Measurements from ENCODE around the gene EIF2D.

The EIF2D gene

GRCh38 chr1:206551296-206551985, 60.8 kb downstream of the EIF2D start:
- no peak for DNase-seq (ENCODE audit: low read depth)
- no peak overlapping the region for H3K4me3 ChIP-seq (ENCODE audit: low read depth, low read length)
- in situ Hi-C loops (cut with HindIII; ENCODE audit: low sequenced_read_pairs), result no loop called here
- TF ChIP-seq, protein P1, sequence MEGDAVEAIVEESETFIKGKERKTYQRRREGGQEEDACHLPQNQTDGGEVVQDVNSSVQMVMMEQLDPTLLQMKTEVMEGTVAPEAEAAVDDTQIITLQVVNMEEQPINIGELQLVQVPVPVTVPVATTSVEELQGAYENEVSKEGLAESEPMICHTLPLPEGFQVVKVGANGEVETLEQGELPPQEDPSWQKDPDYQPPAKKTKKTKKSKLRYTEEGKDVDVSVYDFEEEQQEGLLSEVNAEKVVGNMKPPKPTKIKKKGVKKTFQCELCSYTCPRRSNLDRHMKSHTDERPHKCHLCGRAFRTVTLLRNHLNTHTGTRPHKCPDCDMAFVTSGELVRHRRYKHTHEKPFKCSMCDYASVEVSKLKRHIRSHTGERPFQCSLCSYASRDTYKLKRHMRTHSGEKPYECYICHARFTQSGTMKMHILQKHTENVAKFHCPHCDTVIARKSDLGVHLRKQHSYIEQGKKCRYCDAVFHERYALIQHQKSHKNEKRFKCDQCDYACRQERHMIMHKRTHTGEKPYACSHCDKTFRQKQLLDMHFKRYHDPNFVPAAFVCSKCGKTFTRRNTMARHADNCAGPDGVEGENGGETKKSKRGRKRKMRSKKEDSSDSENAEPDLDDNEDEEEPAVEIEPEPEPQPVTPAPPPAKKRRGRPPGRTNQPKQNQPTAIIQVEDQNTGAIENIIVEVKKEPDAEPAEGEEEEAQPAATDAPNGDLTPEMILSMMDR (IDR thresholded peaks at IDR 0.05; ENCODE audit: low read depth, low read length, missing control alignments), result no peak

GRCh38 chr1:206550446-206550845, 61.8 kb downstream of the EIF2D start:
- TF ChIP-seq, protein P1 (IDR thresholded peaks at IDR 0.05; ENCODE audit: low read depth, low read length, missing control alignments), result no peak
- in situ Hi-C loops (cut with HindIII; ENCODE audit: low sequenced_read_pairs), result no loop called here
- no peak for DNase-seq (ENCODE audit: low read depth)
- no peak overlapping the region for H3K4me3 ChIP-seq (ENCODE audit: low read depth, low read length)

DNA sequence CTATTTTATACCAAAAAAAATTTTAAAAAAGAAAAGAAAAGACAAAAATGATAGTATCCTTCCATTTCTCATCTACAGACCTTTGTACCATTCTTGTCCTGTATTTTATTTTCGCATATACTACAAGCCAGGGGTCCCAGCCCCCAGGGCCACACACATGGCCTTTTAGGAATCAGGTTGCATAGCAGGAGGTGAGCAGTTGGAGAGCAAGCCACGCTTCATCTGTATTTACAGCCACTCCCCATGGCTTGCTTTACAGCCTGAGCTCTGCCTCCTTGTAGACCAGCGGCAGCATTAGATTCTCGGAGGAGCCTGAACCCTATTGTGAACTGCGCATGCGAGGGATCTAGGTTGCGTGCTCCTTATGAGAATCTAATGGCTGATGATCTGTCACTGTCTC, 65.2 kb downstream of the EIF2D start:
- TF ChIP-seq, protein P1 (IDR thresholded peaks at IDR 0.05; ENCODE audit: low read depth, low read length, missing control alignments), result no peak
- no peak overlapping the region for H3K4me3 ChIP-seq (ENCODE audit: low read depth, low read length)
- in situ Hi-C loops (cut with HindIII; ENCODE audit: low sequenced_read_pairs), result loop anchor here (5.0 kb wide), 1 partner anchor 55 kb away; no protein-coding TSS in a partner anchor
- DNase-seq (ENCODE audit: low read depth), result no peak

DNA sequence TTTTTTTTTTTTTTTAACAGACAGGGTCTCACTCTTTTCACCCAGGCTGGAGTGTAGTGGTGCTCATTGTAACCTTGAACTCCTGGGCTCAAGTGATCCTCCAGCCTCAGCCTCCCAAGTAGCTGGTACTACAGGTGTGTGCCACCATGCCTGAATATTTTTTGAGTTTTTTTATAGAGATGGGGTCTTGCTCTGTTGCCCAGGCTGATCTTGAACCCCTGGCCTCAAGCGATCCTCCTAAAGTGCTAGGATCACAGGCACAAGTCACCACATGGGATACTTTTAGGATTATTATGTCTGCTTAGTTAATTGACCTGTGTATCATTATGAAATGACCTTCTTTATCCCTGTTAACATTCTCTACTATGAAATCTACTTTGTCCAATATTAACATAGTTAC, 66.9 kb downstream of the EIF2D start:
- DNase-seq (ENCODE audit: low read depth), result no peak
- no peak overlapping the region for H3K4me3 ChIP-seq (ENCODE audit: low read depth, low read length)
- TF ChIP-seq, protein P1 (IDR thresholded peaks at IDR 0.05; ENCODE audit: low read depth, low read length, missing control alignments), result no peak
- in situ Hi-C loops (cut with HindIII; ENCODE audit: low sequenced_read_pairs), result loop anchor here (5.0 kb wide), 1 partner anchor 53 kb away; no protein-coding TSS in a partner anchor

GRCh38 chr1:206544562-206545257, 67.6 kb downstream of the EIF2D start:
- H3K4me3 ChIP-seq (ENCODE audit: low read depth, low read length), result no peak overlapping the region
- TF ChIP-seq, protein P1 (IDR thresholded peaks at IDR 0.05; ENCODE audit: low read depth, low read length, missing control alignments), result peak; percentile 95
- no peak for DNase-seq (ENCODE audit: low read depth)
- in situ Hi-C loops (cut with HindIII; ENCODE audit: low sequenced_read_pairs), result loop anchor here (5.0 kb wide), 1 partner anchor 52 kb away; no protein-coding TSS in a partner anchor

All from astrocyte of the cerebellum (primary cell).